Heart left ventricle (tissue), 13 donors: ENCODE measurements around the gene DCDC1.

Experiments
- CTCF ChIP-seq, 12 donors: fragments of 200-600 bp; sonication (generic) in 4 of 12; IDR thresholded peaks; one replicate each; pipeline versions ENCODE4 v1.5.0 to v1.8.0; 2018 to 2022; ENCODE audit warnings: antibody characterized with exemption in 12 of 12, mild to moderate bottlenecking in 5 of 12
- POLR2A ChIP-seq, 2 donors: fragments of 450-650 bp; IDR thresholded peaks; one replicate each; pipeline ENCODE4 v1.6.1; 2017; ENCODE audit warnings: antibody characterized with exemption in 2 of 2, mild to moderate bottlenecking in 2 of 2, moderate library complexity in 2 of 2
- donor health status: ischemic (EF 13 %, LVEDD 7.1; RV severe dilation, severe dysfunction).
- donor health status: DM: no; HTN: yes; CAD: no.
- donor health status: DM: no; HTN: no; CAD: no.
- donor health status: ischemic (EF 25% LVEDD 6.9; RV normal size, moderate dysfunction).
- donor health status: ischemic (EF 25% LVEDD 5.7; RV mildly dilated, moderate dysfunction).
- donor health status: ischemic (EF 35%, LVEDD 5.7; RV mildly dilated, moderate dysfunction).
- donor health status: nonischemic (EF 11% LVEDD 7.7; RV severe dilation, severe dysfunction).
- donor health status: DM: yes; HTN: yes; CAD: no.
- donor health status: PGD.
- donor health status: ischemic (EF 29% LVEDD 5.4; RV normal size, mild dysfunction).
- donor health status: nonischemic (EF 23%, LVEDD 6.1; RV moderate dilation, normal function).

GRCh38 chr11:31387379-31387778, 17.8 kb upstream of the DCDC1 start:
- TF ChIP-seq POLR2A (IDR thresholded peaks at IDR 0.05) (no peak), CTCF (IDR thresholded peaks at IDR 0.05) (no peak)
